Brain microvascular endothelial cell (primary cell): ENCODE measurements around the gene ADGRL1.
"Not testable (repeated sequence)": the region's sequence is repeated elsewhere in the genome, so short reads cannot be mapped to it uniquely, and the experiment has no call there.

Experiments
- DNase-seq: peaks from one replicate; pipeline ENCODE4 v3.0.0-alpha.2; 2020
- H3K27ac ChIP-seq: fragments of 250-450 bp; sonication (Bioruptor Pico); 2 replicates; pipeline ENCODE4 v1.5.1; 2020; ENCODE audit warnings: mild to moderate bottlenecking, moderate library complexity
- H3K27me3 ChIP-seq: fragments of 250-450 bp; sonication (Bioruptor Pico); replicated peaks from 2 replicates; pipeline ENCODE4 v1.5.1; 2020; ENCODE audit warnings: mild to moderate bottlenecking
- H3K36me3 ChIP-seq: fragments of 250-450 bp; sonication (Bioruptor Pico); replicated peaks from 2 replicates; pipeline ENCODE4 v1.5.1; 2020; ENCODE audit warnings: mild to moderate bottlenecking
- H3K4me3 ChIP-seq: 2 replicates; pipeline ENCODE4 v1.5.1; 2011; ENCODE audit warnings: low read depth, mild to moderate bottlenecking, control low read depth, low read length, moderate library complexity
- in situ Hi-C: cut with HindIII; loops from 2 replicates; pipeline ENCODE4 v1.10.0; 2017; ENCODE audit warnings: low sequenced_read_pairs, low pct_ligation_motif_present
- TF ChIP-seq, protein P1 (sequence below): IDR thresholded peaks from 2 replicates; pipeline ENCODE4 v1.5.1; 2011; ENCODE audit warnings: low read depth, mild to moderate bottlenecking, moderate library complexity, low read length, control low read depth, inconsistent platforms; ENCODE audit errors: missing control alignments

Gene ADGRL1

DNA sequence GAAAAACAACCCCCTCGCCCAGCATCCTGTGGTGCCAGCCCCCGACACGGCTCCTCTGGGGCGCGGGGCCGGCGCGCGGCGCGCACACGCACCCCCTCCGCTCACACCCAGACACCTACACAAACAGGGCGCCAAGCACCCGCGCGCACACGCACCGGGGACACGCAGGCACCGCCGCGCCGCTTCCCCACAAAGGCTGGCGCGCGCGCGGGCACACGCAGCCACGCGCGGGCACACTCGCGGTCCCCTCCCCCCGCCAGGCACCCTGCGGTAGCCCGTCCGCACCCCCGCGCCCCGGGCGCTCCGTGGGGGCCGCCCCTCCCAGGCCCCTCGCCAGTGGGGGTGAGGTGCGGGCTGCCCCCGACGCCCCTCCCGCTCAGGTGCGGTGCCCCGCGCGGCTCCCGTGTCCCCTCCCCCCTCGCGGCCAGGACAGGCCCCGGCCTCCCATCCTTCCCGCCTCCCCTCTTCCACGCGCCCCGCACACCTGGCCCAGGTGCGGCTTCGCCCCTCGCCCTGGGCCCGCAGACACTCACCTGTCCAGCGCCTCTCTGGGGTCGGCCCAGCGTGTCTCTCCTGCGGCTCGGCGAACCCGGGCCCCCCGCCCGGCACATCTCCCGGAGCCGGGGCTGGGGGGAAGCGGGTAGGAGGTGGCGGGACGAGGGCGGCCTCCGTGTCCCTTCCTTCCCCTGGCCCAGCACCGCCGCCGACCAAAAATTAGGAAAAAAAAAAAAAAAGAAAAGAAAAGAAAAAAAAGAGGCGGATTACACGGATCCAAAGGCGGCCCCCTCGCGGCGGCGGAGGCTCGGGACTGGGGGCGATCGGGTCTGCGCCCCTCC, at the start of gene ADGRL1:
Gene ADGRL1, minus strand, starts transcription at position 718 of the 836 bp plus-strand sequence. CDS start 22,567 bp downstream, outside the sequence.
- H3K36me3 ChIP-seq, H3K27me3 ChIP-seq, DNase-seq, H3K27ac ChIP-seq, in situ Hi-C loops: not testable (repeated sequence)
- H3K4me3 ChIP-seq = peak within 1 kb of the TSS; percentile 47

DNA sequence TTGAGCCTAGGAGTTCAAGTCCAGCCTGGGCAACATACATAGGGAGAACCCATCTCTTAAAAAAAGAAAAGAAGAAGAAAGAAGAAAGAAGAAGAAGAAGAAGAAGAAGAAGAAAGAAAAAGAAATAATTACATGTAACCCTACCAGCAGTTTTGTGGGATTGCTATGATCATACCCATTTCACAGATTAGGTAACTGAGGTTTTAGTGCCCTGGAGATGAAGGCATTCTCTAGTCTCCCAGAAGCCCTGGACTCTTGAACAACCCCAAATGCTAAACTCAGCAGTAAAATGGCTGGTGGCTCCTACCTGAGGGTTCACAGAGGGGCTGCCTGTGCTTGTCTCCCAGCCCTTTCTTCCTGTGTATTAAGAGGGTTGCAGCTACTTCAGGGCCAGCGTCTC, 49.3 kb upstream of the ADGRL1 start:
- H3K27me3 ChIP-seq, H3K27ac ChIP-seq, in situ Hi-C loops, H3K4me3 ChIP-seq, H3K36me3 ChIP-seq, DNase-seq: not testable (repeated sequence)

DNA sequence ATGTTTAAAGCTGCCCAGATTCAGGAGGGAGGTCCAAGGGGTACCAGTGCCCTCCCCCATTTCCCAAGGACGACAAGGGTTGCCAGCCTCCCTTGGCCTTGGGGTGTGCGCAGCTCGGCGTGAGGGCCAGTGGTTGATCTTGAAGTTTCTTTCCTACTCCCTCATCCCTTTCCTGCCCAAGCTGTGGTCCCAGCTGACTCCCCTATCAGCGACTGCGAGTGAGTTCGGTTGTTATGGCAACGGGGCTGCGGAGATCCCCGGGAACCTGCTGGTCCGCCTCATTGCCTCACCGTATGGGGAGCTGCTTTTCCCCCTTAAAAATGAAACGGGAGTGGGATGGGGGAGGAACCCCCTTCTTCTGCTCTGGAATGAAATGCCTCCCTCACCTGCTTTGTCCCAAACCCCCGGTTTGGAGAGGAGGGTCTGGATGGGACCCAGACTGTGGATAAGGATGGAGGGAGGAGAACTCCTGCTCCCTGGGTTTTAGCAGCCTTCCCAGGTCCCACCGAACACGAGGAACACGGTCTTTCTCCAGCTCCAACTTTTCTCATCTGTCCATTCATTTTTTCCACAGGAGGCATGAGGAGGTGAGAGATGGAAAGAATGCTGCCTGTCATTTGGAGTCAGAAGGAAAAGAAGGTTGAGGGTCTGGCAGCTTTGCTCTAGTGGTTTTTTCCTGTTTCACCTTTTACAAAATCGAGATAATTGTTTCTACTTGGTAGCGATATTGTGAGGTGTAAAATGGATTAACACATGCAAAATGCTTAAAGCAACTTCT, 48.0 kb upstream of the ADGRL1 start:
- H3K27me3 ChIP-seq, H3K4me3 ChIP-seq, H3K36me3 ChIP-seq, H3K27ac ChIP-seq, DNase-seq, in situ Hi-C loops: not testable (repeated sequence)

DNA sequence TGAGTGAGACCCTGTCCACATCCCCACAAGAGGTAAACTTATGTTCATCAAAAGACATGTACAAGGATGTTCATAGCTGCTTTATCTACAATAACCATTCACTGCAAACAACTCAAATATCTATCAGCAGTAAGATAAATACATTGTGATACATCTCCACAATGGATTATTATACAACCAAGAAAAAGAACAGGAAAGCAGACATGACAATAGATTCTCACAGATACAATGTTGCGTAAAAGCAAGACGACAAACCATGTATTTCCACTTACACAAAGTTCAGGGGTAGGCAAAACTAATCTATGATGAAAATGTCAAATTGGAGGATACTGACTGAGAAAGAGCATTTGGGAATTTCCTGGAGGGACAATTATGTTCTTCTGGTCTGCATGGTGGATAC, 46.2 kb upstream of the ADGRL1 start:
- H3K27ac ChIP-seq, DNase-seq, in situ Hi-C loops, H3K4me3 ChIP-seq, H3K27me3 ChIP-seq, H3K36me3 ChIP-seq: not testable (repeated sequence)

DNA sequence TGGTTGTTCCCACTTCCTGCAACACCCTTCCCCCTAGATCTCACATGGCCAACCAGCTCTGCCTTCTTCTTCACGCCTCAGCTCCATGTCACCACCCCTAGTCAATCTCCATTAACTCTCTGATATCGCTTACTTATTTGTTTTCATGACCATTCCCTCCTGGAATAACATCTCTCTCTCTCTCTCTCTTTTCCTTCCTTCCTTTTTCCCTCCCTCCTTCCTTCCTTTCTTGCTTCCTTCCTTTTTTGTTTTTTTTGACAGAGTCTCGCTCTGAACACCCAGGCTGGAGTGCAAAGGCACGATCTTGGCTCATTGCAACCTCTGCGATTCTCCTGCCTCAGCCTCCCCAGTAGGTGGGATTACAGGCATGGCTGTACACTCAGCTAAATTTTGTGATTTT, 44.9 kb upstream of the ADGRL1 start:
- no peak overlapping the region for H3K4me3 ChIP-seq
- no peaks in the 10 kb centered on the region for H3K36me3 ChIP-seq
- TF ChIP-seq, protein P1, sequence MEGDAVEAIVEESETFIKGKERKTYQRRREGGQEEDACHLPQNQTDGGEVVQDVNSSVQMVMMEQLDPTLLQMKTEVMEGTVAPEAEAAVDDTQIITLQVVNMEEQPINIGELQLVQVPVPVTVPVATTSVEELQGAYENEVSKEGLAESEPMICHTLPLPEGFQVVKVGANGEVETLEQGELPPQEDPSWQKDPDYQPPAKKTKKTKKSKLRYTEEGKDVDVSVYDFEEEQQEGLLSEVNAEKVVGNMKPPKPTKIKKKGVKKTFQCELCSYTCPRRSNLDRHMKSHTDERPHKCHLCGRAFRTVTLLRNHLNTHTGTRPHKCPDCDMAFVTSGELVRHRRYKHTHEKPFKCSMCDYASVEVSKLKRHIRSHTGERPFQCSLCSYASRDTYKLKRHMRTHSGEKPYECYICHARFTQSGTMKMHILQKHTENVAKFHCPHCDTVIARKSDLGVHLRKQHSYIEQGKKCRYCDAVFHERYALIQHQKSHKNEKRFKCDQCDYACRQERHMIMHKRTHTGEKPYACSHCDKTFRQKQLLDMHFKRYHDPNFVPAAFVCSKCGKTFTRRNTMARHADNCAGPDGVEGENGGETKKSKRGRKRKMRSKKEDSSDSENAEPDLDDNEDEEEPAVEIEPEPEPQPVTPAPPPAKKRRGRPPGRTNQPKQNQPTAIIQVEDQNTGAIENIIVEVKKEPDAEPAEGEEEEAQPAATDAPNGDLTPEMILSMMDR = no peak
- no peaks in the 10 kb centered on the region for H3K27me3 ChIP-seq
- H3K27ac ChIP-seq = no peak overlapping the region
- no peak for DNase-seq
- in situ Hi-C loops = no loop called here

DNA sequence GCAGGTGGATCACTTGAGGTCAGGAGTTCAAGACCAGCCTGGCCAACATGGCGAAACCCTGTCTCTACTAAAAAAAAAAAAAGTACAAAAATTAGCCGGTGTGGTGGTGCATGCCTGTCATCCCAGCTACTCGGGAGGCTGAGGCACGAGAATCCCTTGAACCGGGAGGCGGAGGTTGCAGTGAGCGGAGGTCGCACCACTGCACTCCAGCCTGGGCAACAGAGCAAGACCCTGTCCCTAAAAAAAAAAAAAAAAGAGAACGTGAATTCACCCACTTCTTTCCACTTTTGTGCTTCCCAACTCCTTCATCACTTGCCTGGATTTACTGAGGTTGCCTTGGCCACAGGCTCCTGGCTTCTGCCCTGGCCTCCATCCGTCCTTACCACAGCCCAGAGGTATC, 44.3 kb upstream of the ADGRL1 start:
- H3K27me3 ChIP-seq, H3K4me3 ChIP-seq, in situ Hi-C loops, H3K27ac ChIP-seq, H3K36me3 ChIP-seq, DNase-seq: not testable (repeated sequence)

DNA sequence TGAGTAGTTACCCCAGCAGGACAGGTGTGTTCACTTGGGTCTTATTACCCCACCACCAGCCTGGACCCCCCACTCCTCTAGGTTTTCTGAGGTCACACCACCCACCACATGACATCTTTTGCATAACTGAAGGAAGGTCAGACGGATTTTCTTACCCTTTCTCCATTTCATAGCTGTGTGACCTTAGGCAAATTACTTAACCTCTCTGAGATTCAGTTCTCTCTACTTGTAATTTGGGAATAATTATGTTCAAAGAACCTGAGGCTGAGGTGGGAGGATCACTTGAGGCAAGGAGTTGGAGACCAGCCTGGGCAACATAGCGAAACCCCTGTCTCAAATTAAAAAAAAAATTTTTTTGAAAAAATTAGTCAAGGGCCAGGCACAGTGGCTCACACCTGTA, 43.9 kb upstream of the ADGRL1 start:
- H3K27ac ChIP-seq, H3K36me3 ChIP-seq, in situ Hi-C loops, H3K4me3 ChIP-seq, DNase-seq, H3K27me3 ChIP-seq: not testable (repeated sequence)

DNA sequence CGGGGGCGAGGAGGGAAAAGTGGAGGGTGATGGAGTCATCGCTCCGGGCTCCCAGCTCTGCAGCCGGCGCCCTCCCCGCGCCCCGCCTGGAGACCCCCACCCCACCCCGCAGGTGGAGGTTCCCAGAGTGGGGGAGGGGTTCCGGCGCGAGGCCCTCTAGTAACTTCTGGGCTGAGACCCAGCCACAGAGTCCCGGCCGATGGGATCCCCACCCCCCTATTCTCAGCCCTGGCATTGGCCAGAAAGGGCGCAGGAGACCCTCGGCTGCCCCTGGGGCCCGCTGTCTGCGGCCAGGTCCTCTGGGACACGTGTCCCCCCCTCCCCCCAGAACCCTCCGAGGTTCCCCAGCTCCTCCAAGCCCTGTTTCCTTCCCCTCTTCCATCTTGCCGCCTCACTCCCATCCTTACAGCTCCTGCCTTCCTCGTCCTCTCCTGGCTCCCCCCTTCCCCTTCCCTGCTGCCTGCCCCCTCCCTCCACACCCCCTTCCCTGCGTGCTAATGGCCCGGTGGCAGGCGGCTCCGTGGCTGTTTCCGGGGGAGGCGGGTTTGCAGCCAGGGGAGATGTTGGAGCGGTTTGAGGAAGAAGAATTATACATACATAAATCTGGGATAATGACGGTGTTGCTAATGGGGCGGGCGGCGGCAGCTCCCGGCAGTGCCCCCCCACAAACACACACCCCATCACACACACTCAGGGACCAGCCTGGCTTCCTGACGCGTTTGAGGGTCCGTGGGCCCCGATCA, 43.2 kb upstream of the ADGRL1 start:
- DNase-seq, H3K27me3 ChIP-seq, in situ Hi-C loops, H3K36me3 ChIP-seq, H3K27ac ChIP-seq: not testable (repeated sequence)
- peak overlapping the region; percentile 41 for H3K4me3 ChIP-seq

DNA sequence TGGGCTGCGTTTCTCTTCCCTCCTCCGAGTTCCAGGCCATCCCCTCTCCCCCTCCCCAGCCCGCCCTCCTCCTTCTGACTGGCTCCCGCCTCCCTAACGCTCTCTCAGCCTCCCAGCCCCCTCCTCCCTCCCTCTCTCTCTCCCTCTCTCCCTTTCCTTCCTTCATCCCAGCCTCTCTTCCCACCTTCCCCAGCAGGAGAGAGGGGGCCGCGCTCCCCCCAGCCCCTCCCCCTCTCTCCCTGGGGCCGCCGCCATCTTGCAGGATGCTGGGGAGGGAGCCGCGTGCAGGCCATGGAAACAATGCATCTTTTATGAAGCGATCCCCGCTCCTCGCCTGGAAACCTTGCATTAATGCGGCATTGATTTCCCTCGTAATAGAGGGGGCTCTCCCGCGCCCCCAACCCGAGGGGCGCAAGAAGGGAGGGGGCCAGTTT, 42.6 kb upstream of the ADGRL1 start:
- Histone ChIP-seq H3K27me3 (no peaks in the 10 kb centered on the region), H3K36me3 (no peaks in the 10 kb centered on the region), H3K4me3 (peak overlapping the region; percentile 41), H3K27ac (no peak overlapping the region)
- TF ChIP-seq, protein P1 = no peak
- DNase-seq = no peak
- in situ Hi-C loops = no loop called here

DNA sequence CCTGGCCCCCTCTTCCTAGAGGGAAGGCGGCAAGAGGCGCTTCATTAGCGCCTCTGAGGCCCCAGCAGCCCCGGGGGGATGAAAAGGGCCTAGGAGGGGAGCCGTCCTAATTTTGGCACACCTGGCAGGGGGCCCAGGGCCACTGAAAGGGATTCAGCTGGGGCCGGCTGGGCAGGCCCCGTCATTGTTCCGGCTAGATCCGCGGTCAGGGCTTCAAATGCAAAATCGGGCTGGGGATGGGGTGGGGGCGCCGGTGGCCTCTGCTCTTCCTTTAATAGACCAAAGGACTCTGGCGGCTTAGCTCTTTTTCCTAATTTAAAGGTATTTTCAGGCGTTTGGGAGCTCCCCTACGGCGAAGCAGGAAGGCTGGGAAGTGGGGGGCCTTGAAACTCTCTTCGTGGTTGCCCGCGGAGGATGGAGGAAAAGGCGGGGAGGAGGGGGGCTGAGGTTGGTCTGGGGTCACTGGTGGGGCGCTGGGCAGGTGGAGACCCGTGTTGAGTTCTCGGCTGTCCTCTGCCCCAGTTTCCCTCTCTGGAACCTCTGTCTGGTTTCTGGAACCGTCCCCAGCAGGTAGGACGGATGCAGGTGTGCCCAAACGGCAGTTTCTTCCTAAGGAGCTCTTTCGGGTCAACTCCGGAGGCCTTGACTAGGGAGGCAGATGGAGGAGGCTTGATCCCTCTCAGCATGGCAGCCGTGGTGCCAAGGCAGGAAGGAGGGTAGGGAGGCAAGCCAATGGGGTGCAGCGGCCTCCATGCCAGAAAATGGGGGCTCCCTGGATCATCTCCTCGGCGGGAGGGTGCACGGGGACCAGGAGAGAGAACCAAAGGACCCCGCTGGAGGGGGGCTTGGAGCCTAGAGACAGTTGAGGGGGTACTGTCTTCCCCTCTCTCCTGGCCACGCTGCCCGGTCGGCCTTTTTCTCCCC, 41.8 kb upstream of the ADGRL1 start:
- in situ Hi-C loops, H3K27ac ChIP-seq, DNase-seq, H3K4me3 ChIP-seq, H3K27me3 ChIP-seq, H3K36me3 ChIP-seq: not testable (repeated sequence)

DNA sequence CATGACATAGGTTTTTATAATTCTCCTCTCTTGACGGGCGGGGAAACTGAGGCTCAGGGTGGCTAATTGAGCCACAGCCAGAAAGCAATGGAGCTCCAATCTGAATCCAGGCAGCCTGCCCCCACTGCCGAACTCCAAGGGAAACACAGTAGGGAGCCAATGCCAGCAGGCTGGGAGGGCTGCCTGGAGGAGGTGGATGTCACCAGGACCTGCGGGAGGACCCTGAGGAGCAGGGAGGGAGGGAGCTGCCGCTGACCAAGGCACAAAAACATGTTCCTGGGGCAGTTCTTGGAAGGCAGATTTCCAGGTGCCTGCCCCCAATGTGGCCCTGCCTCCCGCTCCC, 41.2 kb upstream of the ADGRL1 start:
- in situ Hi-C loops, H3K4me3 ChIP-seq, DNase-seq, H3K27ac ChIP-seq, H3K27me3 ChIP-seq, H3K36me3 ChIP-seq: not testable (repeated sequence)
